Measurements from ENCODE around the gene ANKRD2. TPM values are rescaled to one million over a fixed set of nuclear protein-coding genes. Genes with fewer than 3 reads are reported as not detected.

The ANKRD2 gene
- total RNA-seq, result not detected
- not detected for total RNA-seq (2013)

GRCh38 chr10:97572214-97572989 lies at the start of gene ANKRD2:
Gene ANKRD2 (plus strand): TSS chr10:97572779. CDS start chr10:97572789, 10 bp downstream.
- peak; percentile 64 to 69 for DNase-seq
- Mint-ChIP-seq H3K9me3 (no peaks in the 10 kb centered on the region), H3K4me3 (no peak within 1 kb of the TSS), H3K27ac (no peak within 1 kb of the TSS), H3K36me3 (no peaks in the 10 kb centered on the region), H3K27me3 (ENCODE audit: low read depth in 2 of 2) (no peaks in the 10 kb centered on the region), H3K4me1 (no peaks in the 10 kb centered on the region)
- H3K27me3 ChIP-seq (ENCODE audit: control insufficient read depth, insufficient read depth, low read length), result no peaks in the 10 kb centered on the region
- peak; percentile 81 for TF ChIP-seq CTCF (IDR thresholded peaks at IDR 0.05)
- H3K4me3 ChIP-seq (ENCODE audit: low read length), result no peak within 1 kb of the TSS
- no peaks in the 10 kb centered on the region for H3K9me3 ChIP-seq (ENCODE audit: control insufficient read depth, insufficient read depth, low read length)
- no peaks in the 10 kb centered on the region for H3K36me3 ChIP-seq (ENCODE audit: control insufficient read depth, insufficient read depth, low read length)
- H3K4me1 ChIP-seq (ENCODE audit: control insufficient read depth, insufficient read depth, low read length), result peaks cover 4% of the 10 kb centered on the region
- peak; percentile 79 to 98 (median 93) for ATAC-seq
- H3K27ac ChIP-seq (ENCODE audit: low read length), result no peak within 1 kb of the TSS
- intact Hi-C loops (cut with micrococcal nuclease), result loop anchor here (1.0 kb wide), 3 partner anchors 40 to 159 kb away; no protein-coding TSS in a partner anchor
- WGBS (ENCODE audit: insufficient coverage), result 72% methylated on average over 16 of the region's 16 CpGs

- ATAC-seq (no peak), DNase-seq (no peak)
- no peaks in the 10 kb centered on the region for H3K9me3 Mint-ChIP-seq
- no peak for TF ChIP-seq CTCF (IDR thresholded peaks at IDR 0.05)
- Histone ChIP-seq H3K27ac (ENCODE audit: low read length) (no peak overlapping the region), H3K36me3 (ENCODE audit: control insufficient read depth, insufficient read depth, low read length) (no peaks in the 10 kb centered on the region), H3K4me3 (ENCODE audit: low read length) (no peak overlapping the region), H3K9me3 (ENCODE audit: control insufficient read depth, insufficient read depth, low read length) (no peaks in the 10 kb centered on the region), H3K4me1 (ENCODE audit: control insufficient read depth, insufficient read depth, low read length) (no peaks in the 10 kb centered on the region), H3K27me3 (ENCODE audit: control insufficient read depth, insufficient read depth, low read length) (no peaks in the 10 kb centered on the region)
- intact Hi-C loops (cut with micrococcal nuclease), result no loop called here
- H3K27me3 Mint-ChIP-seq (ENCODE audit: low read depth in 2 of 2), result peaks cover 0 to 18% of the 10 kb centered on the region in 2 donors
- WGBS (ENCODE audit: insufficient coverage), result 92% methylated on average over 8 of the region's 8 CpGs
- no peak overlapping the region for H3K4me3 Mint-ChIP-seq
- H3K27ac Mint-ChIP-seq, result no peak overlapping the region
- H3K36me3 Mint-ChIP-seq, result no peaks in the 10 kb centered on the region
- no peaks in the 10 kb centered on the region for H3K4me1 Mint-ChIP-seq
Observed at GRCh38 chr10:97522937-97523336, 49.6 kb upstream of the ANKRD2 start.

GRCh38 chr10:97525086-97525485 lies 47.5 kb upstream of the ANKRD2 start:
- Histone ChIP-seq H3K27ac (ENCODE audit: low read length) (no peak overlapping the region), H3K4me1 (ENCODE audit: control insufficient read depth, insufficient read depth, low read length) (no peaks in the 10 kb centered on the region), H3K9me3 (ENCODE audit: control insufficient read depth, insufficient read depth, low read length) (no peaks in the 10 kb centered on the region), H3K4me3 (ENCODE audit: low read length) (no peak overlapping the region), H3K36me3 (ENCODE audit: control insufficient read depth, insufficient read depth, low read length) (no peaks in the 10 kb centered on the region), H3K27me3 (ENCODE audit: control insufficient read depth, insufficient read depth, low read length) (no peaks in the 10 kb centered on the region)
- TF ChIP-seq CTCF (IDR thresholded peaks at IDR 0.05), result no peak
- WGBS (ENCODE audit: insufficient coverage), result 92% methylated on average over 5 of the region's 5 CpGs
- Mint-ChIP-seq H3K4me1 (no peaks in the 10 kb centered on the region), H3K36me3 (no peaks in the 10 kb centered on the region), H3K27me3 (ENCODE audit: low read depth in 2 of 2) (peaks cover 0 to 15% of the 10 kb centered on the region in 2 donors), H3K9me3 (no peaks in the 10 kb centered on the region), H3K4me3 (no peak overlapping the region), H3K27ac (no peak overlapping the region)
- DNase-seq, result no peak
- ATAC-seq, result no peak
- intact Hi-C loops (cut with micrococcal nuclease), result no loop called here

All from natural killer cell (primary cell).